HG02870 (cell line): ENCODE results near the gene EDC4.
"Not testable (repeated sequence)": the region's sequence is repeated elsewhere in the genome, so short reads cannot be mapped to it uniquely, and the experiment has no call there.

Experiments
- ATAC-seq: cut with Tn5 transposase; IDR thresholded peaks from one replicate; pipeline ENCODE4 v1.9.1; 2021; ENCODE audit warnings: mild to moderate bottlenecking, moderate library complexity; ENCODE audit not compliant: unreplicated experiment

EDC4 gene

DNA sequence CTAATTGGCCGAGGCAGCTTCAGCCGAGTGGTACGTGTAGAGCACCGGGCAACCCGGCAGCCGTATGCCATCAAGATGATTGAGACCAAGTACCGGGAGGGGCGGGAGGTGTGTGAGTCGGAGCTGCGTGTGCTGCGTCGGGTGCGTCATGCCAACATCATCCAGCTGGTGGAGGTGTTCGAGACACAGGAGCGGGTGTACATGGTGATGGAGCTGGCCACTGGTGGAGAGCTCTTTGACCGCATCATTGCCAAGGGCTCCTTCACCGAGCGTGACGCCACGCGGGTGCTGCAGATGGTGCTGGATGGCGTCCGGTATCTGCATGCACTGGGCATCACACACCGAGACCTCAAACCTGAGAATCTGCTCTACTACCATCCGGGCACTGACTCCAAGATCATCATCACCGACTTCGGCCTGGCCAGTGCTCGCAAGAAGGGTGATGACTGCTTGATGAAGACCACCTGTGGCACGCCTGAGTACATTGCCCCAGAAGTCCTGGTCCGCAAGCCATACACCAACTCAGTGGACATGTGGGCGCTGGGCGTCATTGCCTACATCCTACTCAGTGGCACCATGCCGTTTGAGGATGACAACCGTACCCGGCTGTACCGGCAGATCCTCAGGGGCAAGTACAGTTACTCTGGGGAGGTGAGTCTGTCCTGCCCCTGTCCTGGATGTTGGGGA, 36.3 kb downstream of the EDC4 start:
- no peak for ATAC-seq

DNA sequence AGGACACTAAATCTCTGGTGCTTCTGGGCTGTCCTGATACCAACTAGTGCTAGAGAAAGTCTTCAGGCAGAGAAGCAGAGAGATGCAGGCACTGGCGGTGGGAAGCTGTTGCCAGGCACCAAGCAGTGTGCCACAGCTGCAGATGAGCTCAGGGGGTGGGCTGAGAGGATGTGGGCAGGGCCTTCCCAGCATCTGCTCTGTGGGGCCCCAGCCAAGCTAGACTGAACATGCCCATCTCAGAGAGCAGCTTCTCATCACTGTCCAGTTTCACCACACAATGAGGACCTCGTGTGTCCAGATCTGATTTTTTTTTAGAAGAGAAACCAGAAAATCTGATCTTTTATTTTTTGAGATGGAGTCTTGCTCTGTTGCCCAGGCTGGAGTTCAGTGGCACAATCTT, 37.3 kb downstream of the EDC4 start:
- ATAC-seq, result no peak

- no peak for ATAC-seq
Measured at GRCh38 chr16:67914758-67915495, 42.1 kb downstream of the EDC4 start.

- ATAC-seq, result not testable (repeated sequence)
Measured at GRCh38 chr16:67915496-67915769, 42.6 kb downstream of the EDC4 start.

DNA sequence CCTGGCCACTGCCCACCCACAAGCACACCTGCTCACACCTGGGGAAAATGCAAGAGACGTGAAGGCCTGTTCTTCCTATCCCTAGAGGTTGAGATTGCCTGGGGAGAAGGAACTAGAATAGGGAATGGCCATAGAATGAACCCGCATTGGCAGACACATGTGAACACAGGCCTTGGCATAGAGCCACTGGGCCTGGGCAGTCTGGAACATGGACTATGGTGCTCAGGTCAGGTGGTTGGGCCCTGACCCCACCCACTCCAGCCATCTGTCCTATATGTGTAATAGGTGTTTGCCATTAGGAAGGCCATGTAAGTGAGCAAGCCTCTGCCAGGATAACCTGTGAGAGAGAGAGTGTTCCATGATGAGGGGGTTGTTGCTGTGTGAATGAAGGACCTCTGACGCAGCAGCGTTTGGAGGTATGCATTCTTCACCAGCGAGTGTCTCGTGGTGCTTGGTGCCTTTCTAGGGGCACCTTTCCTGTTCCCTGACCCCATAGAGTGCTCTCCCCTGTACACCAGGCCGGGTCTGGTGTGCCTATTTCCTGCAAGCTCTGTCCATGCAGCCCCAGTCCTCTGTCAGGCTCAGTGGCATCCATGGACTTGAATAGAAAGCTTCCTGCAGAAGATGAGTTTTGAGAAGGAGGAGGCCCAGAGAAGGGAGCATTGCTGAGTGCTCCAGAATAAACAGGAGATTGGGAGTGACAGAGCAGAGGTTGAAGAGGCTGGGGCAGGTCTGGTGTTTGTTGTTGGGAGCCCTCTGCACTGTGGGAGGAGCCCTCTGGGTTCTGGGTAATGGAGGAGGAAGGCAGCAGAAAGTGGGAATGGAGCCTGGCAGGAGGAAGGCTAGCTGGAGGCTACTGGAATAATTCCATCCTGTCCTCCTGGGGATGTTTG, 43.2 kb downstream of the EDC4 start:
- no peak for ATAC-seq

DNA sequence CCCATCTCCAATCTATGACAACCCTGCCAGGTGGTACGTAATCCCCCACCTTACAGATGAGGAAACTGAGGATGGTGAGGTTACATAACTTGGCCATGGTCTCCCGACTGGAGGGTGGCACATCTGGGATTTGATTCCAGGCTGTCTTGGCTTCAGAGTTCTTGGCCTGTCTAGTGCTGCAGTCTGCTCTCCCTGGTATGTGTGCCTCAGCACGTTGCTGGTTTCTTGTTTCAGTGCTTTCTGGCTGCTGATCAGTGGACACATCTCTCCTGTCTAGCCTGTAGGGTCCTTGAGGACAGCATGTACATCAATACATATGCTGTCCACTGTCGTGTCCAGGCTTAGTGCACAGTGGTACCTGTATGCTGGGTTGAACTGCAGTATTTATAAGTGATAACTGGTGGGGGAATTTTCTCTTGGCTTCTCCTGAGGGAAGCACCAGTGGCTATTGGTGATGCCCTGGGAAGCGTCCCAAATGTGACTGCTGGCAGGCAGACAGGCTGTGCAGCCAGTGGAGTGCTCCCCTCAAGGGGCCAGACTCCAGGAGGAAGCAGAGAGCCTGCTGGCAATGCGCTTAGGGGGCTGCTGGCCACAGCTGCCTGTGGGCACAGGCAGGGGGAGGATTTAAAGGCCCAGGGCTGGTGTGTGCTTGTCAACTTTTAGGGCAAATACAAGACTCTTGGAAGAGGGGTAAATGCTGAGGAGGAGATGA, 44.4 kb downstream of the EDC4 start:
- no peak for ATAC-seq

- ATAC-seq, result no peak
Measured at GRCh38 chr16:67917852-67918236, 45.0 kb downstream of the EDC4 start.

DNA sequence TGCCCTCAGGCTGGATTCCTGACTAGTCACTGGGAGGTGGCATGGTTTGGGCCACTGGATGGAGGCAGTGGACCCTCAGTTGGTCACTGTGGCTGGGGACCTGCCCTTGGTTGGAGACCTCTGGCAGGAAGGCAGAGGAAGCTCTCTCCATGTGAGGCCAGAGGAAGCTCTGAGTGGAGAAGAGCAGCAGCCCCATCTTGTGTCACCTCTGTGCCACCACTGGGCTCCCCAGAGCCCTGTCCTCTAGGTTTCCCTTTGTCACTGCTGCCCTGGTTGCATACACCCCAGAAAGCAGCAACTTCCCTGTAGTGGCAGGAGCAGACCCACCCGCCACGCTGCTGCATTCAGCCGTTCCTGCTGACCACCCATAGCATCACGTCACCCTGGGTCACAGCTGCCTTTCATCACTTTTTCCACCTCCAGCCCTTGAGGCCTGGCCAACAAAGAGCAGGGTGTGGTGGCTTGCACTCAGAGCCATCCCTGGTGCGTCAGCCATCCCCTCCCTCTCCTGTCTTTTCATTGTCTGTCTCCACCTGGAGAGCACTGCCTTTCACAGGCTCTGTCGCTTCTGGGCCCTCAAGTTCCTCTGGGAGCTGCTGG, 46.9 kb downstream of the EDC4 start:
- ATAC-seq, result no peak

- ATAC-seq, result no peak
Measured at GRCh38 chr16:67922221-67922620, 49.4 kb downstream of the EDC4 start.

GRCh38 chr16:67922740-67923139, 49.9 kb downstream of the EDC4 start:
- ATAC-seq, result no peak

- no peak for ATAC-seq
Measured at GRCh38 chr16:67923414-67924116, 50.7 kb downstream of the EDC4 start.

- ATAC-seq, result no peak
Measured at GRCh38 chr16:67924140-67924906, 51.5 kb downstream of the EDC4 start.

DNA sequence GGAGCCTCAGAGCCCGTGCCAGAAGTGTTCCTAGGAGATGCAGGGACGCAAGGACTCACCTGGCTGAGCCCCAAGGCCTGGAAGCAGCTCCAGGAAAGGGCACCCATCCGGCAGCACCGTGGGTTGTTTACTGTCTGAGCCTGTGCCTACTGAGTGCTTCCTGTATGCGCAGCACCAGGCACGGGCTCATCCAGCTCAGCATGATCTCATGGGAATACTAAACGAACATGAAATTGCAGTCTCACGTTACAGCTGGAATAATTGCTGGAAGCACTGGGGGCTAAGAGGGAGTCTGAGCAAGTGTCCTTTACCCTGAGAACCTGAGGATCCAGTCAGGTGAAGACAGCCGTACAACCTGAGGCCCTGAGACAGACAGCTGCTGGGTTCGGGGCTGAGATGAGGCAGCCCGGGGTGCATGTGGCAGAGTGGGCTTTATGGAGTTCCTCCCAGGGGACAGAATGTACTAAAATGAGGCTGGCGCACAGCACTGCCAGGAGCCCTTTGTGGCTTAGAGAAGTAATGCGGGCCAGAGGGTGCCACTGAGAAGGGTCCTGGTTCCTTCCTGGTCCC, 53.4 kb downstream of the EDC4 start:
- ATAC-seq, result no peak

DNA sequence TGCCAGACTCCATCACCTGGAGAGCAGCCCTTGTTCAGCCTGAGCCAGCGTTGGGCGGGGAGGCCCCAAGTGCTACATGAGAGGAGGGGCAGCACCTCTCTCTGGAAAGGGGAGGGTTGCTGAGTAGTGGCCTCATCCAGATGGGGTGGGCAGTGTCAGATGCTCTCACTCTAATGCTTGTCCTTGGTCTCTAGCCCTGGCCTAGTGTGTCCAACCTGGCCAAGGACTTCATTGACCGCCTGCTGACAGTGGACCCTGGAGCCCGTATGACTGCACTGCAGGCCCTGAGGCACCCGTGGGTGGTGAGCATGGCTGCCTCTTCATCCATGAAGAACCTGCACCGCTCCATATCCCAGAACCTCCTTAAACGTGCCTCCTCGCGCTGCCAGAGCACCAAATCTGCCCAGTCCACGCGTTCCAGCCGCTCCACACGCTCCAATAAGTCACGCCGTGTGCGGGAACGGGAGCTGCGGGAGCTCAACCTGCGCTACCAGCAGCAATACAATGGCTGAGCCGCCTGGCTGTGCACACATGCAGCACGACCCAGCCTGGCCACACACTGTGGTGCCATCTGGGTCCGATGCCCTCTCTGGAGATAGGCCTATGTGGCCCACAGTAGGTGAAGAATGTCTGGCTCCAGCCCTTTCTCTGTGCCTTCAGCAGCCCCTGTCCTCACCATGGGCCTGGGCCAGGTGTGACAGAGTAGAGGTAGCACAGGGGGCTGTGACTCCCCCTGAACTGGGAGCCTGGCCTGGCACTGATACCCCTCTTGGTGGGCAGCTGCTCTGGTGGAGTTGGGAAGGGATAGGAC, 54.5 kb downstream of the EDC4 start:
- ATAC-seq, result no peak

DNA sequence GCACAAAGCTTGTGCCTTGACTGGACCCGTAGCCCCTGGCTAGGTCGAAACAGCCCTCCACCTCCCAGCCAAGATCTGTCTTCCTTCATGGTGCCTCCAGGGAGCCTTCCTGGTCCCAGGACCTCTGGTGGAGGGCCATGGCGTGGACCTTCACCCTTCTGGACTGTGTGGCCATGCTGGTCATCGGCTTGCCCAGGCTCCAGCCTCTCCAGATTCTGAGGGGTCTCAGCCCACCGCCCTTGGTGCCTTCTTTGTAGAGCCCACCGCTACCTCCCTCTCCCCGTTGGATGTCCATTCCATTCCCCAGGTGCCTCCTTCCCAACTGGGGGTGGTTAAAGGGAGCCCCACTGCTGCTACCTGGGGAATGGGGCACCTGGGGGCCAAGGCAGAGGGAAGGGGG, 55.3 kb downstream of the EDC4 start:
- no peak for ATAC-seq

DNA sequence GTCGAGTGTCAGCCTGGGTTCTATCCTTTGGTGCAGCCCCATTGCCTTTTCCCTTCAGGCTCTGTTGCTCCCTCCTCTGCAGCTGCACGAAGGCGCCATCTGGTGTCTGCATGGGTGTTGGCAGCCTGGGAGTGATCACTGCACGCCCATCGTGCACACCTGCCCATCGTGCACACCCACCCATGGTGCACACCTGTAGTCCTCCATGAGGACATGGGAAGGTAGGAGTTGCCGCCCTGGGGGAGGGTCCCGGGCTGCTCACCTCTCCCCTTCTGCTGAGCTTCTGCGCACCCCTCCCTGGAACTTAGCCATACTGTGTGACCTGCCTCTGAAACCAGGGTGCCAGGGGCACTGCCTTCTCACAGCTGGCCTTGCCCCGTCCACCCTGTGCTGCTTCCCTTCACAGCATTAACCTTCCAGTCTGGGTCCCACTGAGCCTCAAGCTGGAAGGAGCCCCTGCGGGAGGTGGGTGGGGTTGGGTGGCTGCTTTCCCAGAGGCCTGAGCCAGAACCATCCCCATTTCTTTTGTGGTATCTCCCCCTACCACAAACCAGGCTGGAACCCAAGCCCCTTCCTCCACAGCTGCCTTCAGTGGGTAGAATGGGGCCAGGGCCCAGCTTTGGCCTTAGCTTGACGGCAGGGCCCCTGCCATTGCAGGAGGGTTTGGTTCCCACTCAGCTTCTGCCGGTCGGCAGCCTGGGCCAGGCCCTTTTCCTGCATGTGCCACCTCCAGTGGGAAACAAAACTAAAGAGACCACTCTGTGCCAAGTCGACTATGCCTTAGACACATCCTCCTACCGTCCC, 55.9 kb downstream of the EDC4 start:
- no peak for ATAC-seq

DNA sequence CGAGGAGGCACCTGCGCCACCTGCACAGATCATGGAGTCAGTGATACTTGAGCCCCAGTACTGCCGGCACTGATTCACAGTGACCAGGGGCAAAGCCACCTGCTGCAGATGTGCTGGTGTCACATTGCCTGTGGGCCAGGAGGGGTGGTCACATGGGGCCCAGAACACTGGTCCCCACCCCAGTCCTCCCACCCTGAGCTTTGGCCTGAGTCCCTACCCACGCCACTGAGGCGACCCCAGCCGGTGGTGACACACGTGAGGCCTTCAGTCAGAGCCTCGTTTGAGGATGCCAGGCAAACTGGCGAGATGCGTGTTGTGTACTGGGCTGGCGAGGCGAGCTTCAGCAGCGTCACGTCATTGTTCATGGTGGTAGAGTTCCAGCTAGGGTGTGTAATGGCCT, 57.3 kb downstream of the EDC4 start:
- ATAC-seq, result no peak
